ENCODE results near the gene TNS3. TPM values are rescaled to one million over a fixed set of nuclear protein-coding genes. Genes with fewer than 3 reads are reported as not detected.
A peak's percentile ranks its signal among the peaks of the same experiment; 100 is the strongest.

TNS3 gene
- total RNA-seq, 1 donor from 2014 or later: 92.9 TPM

- Histone ChIP-seq H3K9me3 (ENCODE audit: insufficient read depth, low read depth, low read length) (no peaks in the 10 kb centered on the region), H3K9ac (ENCODE audit: low read length) (peak overlapping the region; percentile 56), H3K27me3 (ENCODE audit: insufficient read depth, low read length) (no peaks in the 10 kb centered on the region), H3K4me2 (ENCODE audit: low read length) (peak overlapping the region; percentile 23), H3K4me1 (ENCODE audit: insufficient read depth, low read length) (peaks cover 30% of the 10 kb centered on the region), H3K4me3 (ENCODE audit: insufficient read depth, low read depth, low read length) (no peak overlapping the region), H3K36me3 (ENCODE audit: insufficient read depth, low read length) (peaks cover 5% of the 10 kb centered on the region), H3K79me2 (ENCODE audit: insufficient read depth, low read length) (peaks cover 61% of the 10 kb centered on the region), H3K27ac (ENCODE audit: low read depth, low read length) (peak overlapping the region; percentile 24), H2AFZ (ENCODE audit: low read depth, low read length) (no peak overlapping the region), H4K20me1 (ENCODE audit: insufficient read depth, low read length) (peaks cover 38% of the 10 kb centered on the region)
- no peak for TF ChIP-seq EZH2 (IDR thresholded peaks at IDR 0.05; ENCODE audit: insufficient read depth, low read length)
- TF ChIP-seq CTCF (IDR thresholded peaks at IDR 0.05; ENCODE audit: insufficient read depth, low read depth, low read length): no peak
- Mint-ChIP-seq H3K9me3 (ENCODE audit: unreplicated experiment) (no peaks in the 10 kb centered on the region), H3K4me1 (ENCODE audit: low read depth, unreplicated experiment) (peaks cover 32% of the 10 kb centered on the region), H3K36me3 (ENCODE audit: low read depth, unreplicated experiment) (peaks cover 25% of the 10 kb centered on the region), H3K27ac (ENCODE audit: unreplicated experiment) (peak overlapping the region; percentile 92), H3K27me3 (ENCODE audit: low read depth, unreplicated experiment) (no peaks in the 10 kb centered on the region), H3K4me3 (ENCODE audit: unreplicated experiment) (peak overlapping the region; percentile 61)
- peak; percentile 45 for FAIRE-seq
- DNase-seq (ENCODE audit: low read depth): peak; percentile 94
These were observed 61.5 kb downstream of the TNS3 start for GRCh38 chr7:47520406-47520805.

- H3K27ac ChIP-seq (ENCODE audit: low read depth, low read length): peak overlapping the region; percentile 37
- FAIRE-seq (no peak), DNase-seq (ENCODE audit: low read depth) (peak; percentile 86)
- peaks cover 45% of the 10 kb centered on the region for H4K20me1 ChIP-seq (ENCODE audit: insufficient read depth, low read length)
- no peaks in the 10 kb centered on the region for H3K36me3 ChIP-seq (ENCODE audit: insufficient read depth, low read length)
- H3K79me2 ChIP-seq (ENCODE audit: insufficient read depth, low read length): peaks cover 69% of the 10 kb centered on the region
- peak overlapping the region; percentile 4 for H3K4me2 ChIP-seq (ENCODE audit: low read length)
- Mint-ChIP-seq H3K4me3 (ENCODE audit: unreplicated experiment) (no peak overlapping the region), H3K36me3 (ENCODE audit: low read depth, unreplicated experiment) (peaks cover 23% of the 10 kb centered on the region), H3K27me3 (ENCODE audit: low read depth, unreplicated experiment) (no peaks in the 10 kb centered on the region), H3K9me3 (ENCODE audit: unreplicated experiment) (no peaks in the 10 kb centered on the region), H3K4me1 (ENCODE audit: low read depth, unreplicated experiment) (peaks cover 32% of the 10 kb centered on the region), H3K27ac (ENCODE audit: unreplicated experiment) (peak overlapping the region; percentile 51)
- TF ChIP-seq CTCF (IDR thresholded peaks at IDR 0.05; ENCODE audit: insufficient read depth, low read depth, low read length): no peak
- no peak for TF ChIP-seq EZH2 (IDR thresholded peaks at IDR 0.05; ENCODE audit: insufficient read depth, low read length)
- no peaks in the 10 kb centered on the region for H3K27me3 ChIP-seq (ENCODE audit: insufficient read depth, low read length)
- no peak overlapping the region for H3K9ac ChIP-seq (ENCODE audit: low read length)
- peaks cover 37% of the 10 kb centered on the region for H3K4me1 ChIP-seq (ENCODE audit: insufficient read depth, low read length)
- H3K9me3 ChIP-seq (ENCODE audit: insufficient read depth, low read depth, low read length): no peaks in the 10 kb centered on the region
- H2AFZ ChIP-seq (ENCODE audit: low read depth, low read length): no peak overlapping the region
- no peak overlapping the region for H3K4me3 ChIP-seq (ENCODE audit: insufficient read depth, low read depth, low read length)
These were observed 63.1 kb downstream of the TNS3 start for GRCh38 chr7:47518827-47519226.

- peaks cover 63% of the 10 kb centered on the region for H3K79me2 ChIP-seq (ENCODE audit: insufficient read depth, low read length)
- Mint-ChIP-seq H3K4me3 (ENCODE audit: unreplicated experiment) (no peak overlapping the region), H3K27ac (ENCODE audit: unreplicated experiment) (peak overlapping the region; percentile 38), H3K27me3 (ENCODE audit: low read depth, unreplicated experiment) (no peaks in the 10 kb centered on the region), H3K36me3 (ENCODE audit: low read depth, unreplicated experiment) (peaks cover 16% of the 10 kb centered on the region), H3K4me1 (ENCODE audit: low read depth, unreplicated experiment) (peaks cover 34% of the 10 kb centered on the region), H3K9me3 (ENCODE audit: unreplicated experiment) (no peaks in the 10 kb centered on the region)
- H3K4me3 ChIP-seq (ENCODE audit: insufficient read depth, low read depth, low read length): no peak overlapping the region
- H2AFZ ChIP-seq (ENCODE audit: low read depth, low read length): no peak overlapping the region
- DNase-seq (ENCODE audit: low read depth) (no peak), FAIRE-seq (no peak)
- TF ChIP-seq CTCF (IDR thresholded peaks at IDR 0.05; ENCODE audit: insufficient read depth, low read depth, low read length) (no peak), EZH2 (IDR thresholded peaks at IDR 0.05; ENCODE audit: insufficient read depth, low read length) (no peak)
- peaks cover 46% of the 10 kb centered on the region for H3K4me1 ChIP-seq (ENCODE audit: insufficient read depth, low read length)
- no peak overlapping the region for H3K9ac ChIP-seq (ENCODE audit: low read length)
- peaks cover 43% of the 10 kb centered on the region for H4K20me1 ChIP-seq (ENCODE audit: insufficient read depth, low read length)
- no peak overlapping the region for H3K27ac ChIP-seq (ENCODE audit: low read depth, low read length)
- no peak overlapping the region for H3K4me2 ChIP-seq (ENCODE audit: low read length)
- H3K9me3 ChIP-seq (ENCODE audit: insufficient read depth, low read depth, low read length): no peaks in the 10 kb centered on the region
- H3K36me3 ChIP-seq (ENCODE audit: insufficient read depth, low read length): no peaks in the 10 kb centered on the region
- no peaks in the 10 kb centered on the region for H3K27me3 ChIP-seq (ENCODE audit: insufficient read depth, low read length)
These were observed 64.0 kb downstream of the TNS3 start for GRCh38 chr7:47517821-47518480.
